Lower leg skin (tissue), 3 donors: Measurements from ENCODE around the gene ELOVL1.

Experiments
- POLR2A ChIP-seq, 2 donors: fragments of 450-650 bp; IDR thresholded peaks; one replicate each; pipeline ENCODE4 v1.6.1; 2016 to 2017; ENCODE audit warnings: antibody characterized with exemption in 2 of 2, mild to moderate bottlenecking in 1 of 2, moderate library complexity in 1 of 2
- TF ChIP-seq, protein P1 (sequence below), 3 donors: fragments of 450-650 bp; IDR thresholded peaks; one replicate each; pipeline ENCODE4 v1.5.1; 2016; ENCODE audit warnings: antibody characterized with exemption in 3 of 3, mild to moderate bottlenecking in 3 of 3, moderate library complexity in 2 of 3

DNA sequence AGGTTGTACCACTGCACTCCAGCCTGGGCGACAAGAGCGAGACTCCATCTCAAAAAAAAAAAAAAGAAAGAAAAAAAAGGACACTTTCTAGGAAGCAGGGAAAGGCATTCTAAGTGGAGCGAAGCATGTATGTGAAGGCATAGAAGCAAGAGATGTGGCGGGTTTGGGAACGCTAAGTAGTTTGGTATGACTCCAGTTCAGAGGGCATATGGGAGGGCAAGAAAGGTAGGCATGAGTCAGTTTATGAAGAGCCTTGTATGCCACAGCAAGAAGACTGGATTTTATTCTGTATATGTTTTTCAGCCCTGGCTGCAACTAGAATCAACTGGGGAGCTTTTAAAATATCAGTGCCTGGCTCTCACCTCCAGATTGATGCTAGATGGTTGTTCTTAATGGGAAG is 4.4 kb upstream of the ELOVL1 start:
- TF ChIP-seq, protein P1, sequence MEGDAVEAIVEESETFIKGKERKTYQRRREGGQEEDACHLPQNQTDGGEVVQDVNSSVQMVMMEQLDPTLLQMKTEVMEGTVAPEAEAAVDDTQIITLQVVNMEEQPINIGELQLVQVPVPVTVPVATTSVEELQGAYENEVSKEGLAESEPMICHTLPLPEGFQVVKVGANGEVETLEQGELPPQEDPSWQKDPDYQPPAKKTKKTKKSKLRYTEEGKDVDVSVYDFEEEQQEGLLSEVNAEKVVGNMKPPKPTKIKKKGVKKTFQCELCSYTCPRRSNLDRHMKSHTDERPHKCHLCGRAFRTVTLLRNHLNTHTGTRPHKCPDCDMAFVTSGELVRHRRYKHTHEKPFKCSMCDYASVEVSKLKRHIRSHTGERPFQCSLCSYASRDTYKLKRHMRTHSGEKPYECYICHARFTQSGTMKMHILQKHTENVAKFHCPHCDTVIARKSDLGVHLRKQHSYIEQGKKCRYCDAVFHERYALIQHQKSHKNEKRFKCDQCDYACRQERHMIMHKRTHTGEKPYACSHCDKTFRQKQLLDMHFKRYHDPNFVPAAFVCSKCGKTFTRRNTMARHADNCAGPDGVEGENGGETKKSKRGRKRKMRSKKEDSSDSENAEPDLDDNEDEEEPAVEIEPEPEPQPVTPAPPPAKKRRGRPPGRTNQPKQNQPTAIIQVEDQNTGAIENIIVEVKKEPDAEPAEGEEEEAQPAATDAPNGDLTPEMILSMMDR (IDR thresholded peaks at IDR 0.05) = no peak
- TF ChIP-seq POLR2A (IDR thresholded peaks at IDR 0.05) = no peak
